PFSK-1 (cell line): Measurements from ENCODE around the gene TBX1.

ENCODE experiments used
- FOXP2 ChIP-seq: optimal IDR thresholded peaks from 2 replicates; pipeline ENCODE3; 2011; ENCODE audit warnings: borderline replicate concordance, control low read depth, inconsistent platforms; ENCODE audit not compliant: insufficient read depth; ENCODE audit errors: extremely low read length, extremely low read depth
- POLR2AphosphoS5 ChIP-seq: IDR thresholded peaks from 2 replicates; pipeline ENCODE4 v1.6.1; 2012; ENCODE audit warnings: low read depth, mild to moderate bottlenecking, control low read depth, low read length, moderate library complexity
- REST ChIP-seq, 2 experiments: IDR thresholded peaks; 2 replicates each; pipeline versions ENCODE4 v1.6.1 to v1.8.0; 2011 to 2012; ENCODE audit warnings: low read depth in 2 of 2, low read length in 2 of 2, control low read depth in 1 of 2, inconsistent platforms in 1 of 2, mild to moderate bottlenecking in 1 of 2, moderate library complexity in 1 of 2; ENCODE audit not compliant: insufficient read depth in 1 of 2
- SIN3A ChIP-seq: IDR thresholded peaks from 2 replicates; pipeline ENCODE4 v1.6.1; 2012; ENCODE audit warnings: mild to moderate bottlenecking, low read length, moderate library complexity, borderline replicate concordance; ENCODE audit not compliant: insufficient read depth
- TAF1 ChIP-seq: IDR thresholded peaks from 2 replicates; pipeline ENCODE4 v1.6.1; 2012; ENCODE audit warnings: low read length, control low read depth, borderline replicate concordance; ENCODE audit not compliant: insufficient read depth

Gene TBX1

GRCh38 chr22:19747551-19747950 is 13.0 kb upstream of the TBX1 start:
- TF ChIP-seq TAF1 (no peak), POLR2AphosphoS5 (no peak), FOXP2 (no peak), SIN3A (no peak), REST (IDR thresholded peaks at IDR 0.05; ENCODE audit: insufficient read depth in 1 of 2, low read depth in 2 of 2, low read length in 2 of 2) (no peak)

GRCh38 chr22:19748139-19748538 is 12.4 kb upstream of the TBX1 start:
- TF ChIP-seq SIN3A, result no peak
- no peak for TF ChIP-seq REST (IDR thresholded peaks at IDR 0.05; ENCODE audit: insufficient read depth in 1 of 2, low read depth in 2 of 2, low read length in 2 of 2)
- no peak for TF ChIP-seq FOXP2

GRCh38 chr22:19748991-19749664 is 11.4 kb upstream of the TBX1 start:
- TF ChIP-seq REST (IDR thresholded peaks at IDR 0.05; ENCODE audit: insufficient read depth in 1 of 2, low read depth in 2 of 2, low read length in 2 of 2) (no peak), FOXP2 (no peak), SIN3A (no peak), TAF1 (no peak), POLR2AphosphoS5 (no peak)

- TF ChIP-seq SIN3A (no peak), REST (IDR thresholded peaks at IDR 0.05; ENCODE audit: insufficient read depth in 1 of 2, low read depth in 2 of 2, low read length in 2 of 2) (no peak), TAF1 (no peak), POLR2AphosphoS5 (no peak), FOXP2 (no peak)
Measured at GRCh38 chr22:19749876-19750275, 10.7 kb upstream of the TBX1 start.
